ENCODE data around the gene PAK4.
"Not testable (repeated sequence)": the region's sequence is repeated elsewhere in the genome, so short reads cannot be mapped to it uniquely, and the experiment has no call there.

PAK4 gene

DNA sequence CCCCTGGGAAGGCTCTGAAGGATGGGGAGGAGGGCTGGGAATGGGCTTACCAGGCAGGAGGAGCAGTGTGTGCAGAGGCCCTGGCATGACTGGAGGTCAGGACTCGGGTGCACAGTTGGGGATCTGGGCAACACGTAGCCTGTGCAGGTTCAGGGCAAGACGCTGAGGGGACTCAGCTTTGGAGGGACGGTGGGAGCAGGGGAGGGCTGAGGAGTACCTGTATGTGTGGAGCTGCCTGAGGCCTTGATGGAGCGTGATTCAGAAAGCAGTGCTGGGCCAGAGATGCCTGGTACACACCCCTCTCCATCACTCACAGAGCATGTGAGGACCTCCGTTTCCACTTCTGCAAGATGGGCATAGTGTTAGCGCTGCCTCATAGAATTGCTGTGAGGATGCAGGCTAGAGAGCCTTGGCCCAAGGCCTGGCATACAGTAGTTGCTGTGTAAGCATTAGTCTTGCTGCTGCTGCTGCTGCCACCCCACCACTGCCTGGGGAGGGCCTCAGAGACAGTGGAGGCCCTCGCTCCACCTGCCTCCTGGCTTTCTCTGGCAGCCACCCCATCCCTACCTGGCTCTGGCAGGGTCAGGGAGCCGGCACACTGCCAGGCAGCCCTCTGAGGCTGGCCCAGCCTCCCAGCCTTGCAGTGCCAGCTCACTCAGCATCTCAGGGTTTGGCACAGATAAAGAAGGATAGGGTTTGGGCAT is 2.4 kb downstream of the PAK4 start:
- in situ Hi-C loops (cut with MboI; ENCODE audit: low sequenced_read_pairs), result no loop called here

DNA sequence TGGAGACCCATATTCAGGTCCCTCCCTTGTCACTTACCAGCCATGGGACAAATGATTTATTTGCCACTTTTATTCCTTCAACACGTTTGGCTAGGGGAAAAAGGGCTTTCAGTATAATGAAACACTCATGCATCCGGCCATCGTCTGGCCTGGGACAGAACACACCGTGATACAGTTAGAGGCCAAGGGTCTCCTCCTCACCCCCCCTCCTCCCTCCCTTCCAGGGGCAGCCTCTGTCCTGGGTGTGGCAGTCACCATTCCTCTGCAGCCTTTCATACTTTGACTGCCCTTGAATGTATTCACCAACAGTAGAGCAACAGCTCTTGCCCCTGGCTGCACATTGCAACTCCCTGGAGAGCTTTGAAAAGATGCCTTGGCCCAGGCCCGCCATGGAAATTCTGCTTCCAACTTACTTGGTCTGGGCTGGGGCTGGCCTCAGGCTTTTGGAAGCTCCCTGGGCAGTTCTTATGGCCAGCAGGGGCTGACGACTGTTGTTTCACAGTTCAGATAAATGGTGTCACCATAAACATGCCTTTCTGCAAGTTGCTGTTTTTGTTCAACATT is 3.0 kb downstream of the PAK4 start:
- in situ Hi-C loops (cut with MboI; ENCODE audit: low sequenced_read_pairs), result no loop called here

DNA sequence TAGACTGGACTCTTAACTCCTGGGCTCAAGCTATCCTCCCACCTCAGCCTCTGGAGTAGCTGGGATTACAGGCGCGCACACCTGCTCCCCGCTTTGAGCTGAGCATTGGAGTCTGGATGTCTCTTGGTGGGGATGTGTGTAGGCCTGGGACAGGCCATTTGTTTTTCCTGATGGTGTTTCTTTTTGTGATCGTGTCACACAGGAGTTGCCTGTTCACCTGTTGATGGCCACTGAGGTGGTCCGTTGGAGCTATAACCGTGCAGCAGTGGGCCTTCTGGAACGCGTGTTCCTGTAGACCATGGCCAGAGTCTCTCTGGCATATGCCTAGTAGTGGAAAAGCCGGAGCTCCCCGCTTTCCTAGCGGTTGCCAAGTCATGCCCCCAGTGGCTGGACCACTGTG is 3.5 kb downstream of the PAK4 start:
- in situ Hi-C loops (cut with MboI; ENCODE audit: low sequenced_read_pairs), result no loop called here

DNA sequence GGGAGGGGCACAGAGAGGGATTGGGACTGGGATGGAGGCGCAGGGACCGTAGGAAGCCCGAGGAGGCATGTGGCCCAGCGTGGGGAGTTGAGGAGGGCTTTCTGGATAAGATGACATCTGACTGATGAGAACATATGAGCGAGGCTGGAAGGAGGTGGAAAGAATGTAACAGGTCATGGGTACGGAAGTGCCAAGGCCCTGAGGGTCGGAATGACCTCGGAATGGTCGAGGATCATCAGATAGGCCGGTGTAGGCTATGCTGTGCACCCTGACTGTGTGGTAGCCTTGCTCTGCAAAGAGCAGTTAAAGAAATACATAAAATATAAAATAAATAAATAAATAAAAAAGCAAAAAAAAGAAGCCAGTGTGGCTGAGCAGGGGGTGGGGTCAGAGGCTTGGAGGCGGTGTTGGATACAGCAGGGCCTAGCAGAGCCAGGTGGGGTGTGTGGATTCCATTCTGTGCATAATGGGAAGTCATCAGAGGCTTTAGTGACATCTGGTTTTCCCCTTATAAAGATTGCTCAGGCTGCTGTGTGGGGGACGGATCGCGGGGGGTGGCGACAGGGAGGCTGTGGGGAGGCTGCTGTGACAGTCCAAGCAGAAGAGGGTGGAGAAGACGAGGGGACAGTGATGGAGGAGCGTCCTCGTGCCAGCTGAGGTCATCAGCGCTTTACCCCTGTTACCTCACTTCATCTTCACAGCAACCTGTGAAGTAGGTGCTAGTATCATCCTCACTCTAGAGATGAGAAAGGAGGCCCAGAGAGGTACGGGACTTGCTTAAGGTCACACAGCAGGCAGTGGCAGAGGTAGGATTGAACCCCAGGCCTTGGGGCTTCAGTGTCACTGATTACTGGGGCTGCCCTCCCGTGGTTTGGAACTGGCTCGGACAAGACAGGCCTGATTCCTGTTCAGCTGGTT is 5.0 kb downstream of the PAK4 start:
- in situ Hi-C loops (cut with MboI; ENCODE audit: low sequenced_read_pairs), result no loop called here

DNA sequence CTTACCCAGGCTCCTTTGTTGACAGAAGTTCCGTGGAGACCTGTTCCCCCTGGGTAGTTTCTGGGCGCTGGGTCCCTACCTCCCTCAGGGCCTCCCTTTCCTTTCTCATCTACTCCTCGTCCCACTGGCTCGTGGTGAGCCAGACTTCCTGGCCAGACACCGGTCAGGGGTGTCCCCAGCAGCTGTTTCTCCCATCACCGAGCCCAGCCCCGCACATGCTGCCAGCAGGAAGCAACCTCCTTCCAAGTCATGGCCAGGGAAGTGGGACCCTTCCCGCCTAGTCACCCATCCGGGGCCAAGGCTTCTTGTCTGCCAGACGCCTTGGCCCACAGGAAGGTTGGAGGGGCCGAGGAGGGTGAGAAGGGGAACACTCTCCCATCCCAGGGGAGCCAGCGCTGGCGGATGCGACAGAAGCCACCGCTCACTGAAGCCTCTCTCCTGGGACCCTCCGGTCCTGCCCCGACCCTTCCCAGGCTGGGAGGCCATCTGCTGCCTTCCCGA is 5.7 kb downstream of the PAK4 start:
- in situ Hi-C loops (cut with MboI; ENCODE audit: low sequenced_read_pairs), result no loop called here

DNA sequence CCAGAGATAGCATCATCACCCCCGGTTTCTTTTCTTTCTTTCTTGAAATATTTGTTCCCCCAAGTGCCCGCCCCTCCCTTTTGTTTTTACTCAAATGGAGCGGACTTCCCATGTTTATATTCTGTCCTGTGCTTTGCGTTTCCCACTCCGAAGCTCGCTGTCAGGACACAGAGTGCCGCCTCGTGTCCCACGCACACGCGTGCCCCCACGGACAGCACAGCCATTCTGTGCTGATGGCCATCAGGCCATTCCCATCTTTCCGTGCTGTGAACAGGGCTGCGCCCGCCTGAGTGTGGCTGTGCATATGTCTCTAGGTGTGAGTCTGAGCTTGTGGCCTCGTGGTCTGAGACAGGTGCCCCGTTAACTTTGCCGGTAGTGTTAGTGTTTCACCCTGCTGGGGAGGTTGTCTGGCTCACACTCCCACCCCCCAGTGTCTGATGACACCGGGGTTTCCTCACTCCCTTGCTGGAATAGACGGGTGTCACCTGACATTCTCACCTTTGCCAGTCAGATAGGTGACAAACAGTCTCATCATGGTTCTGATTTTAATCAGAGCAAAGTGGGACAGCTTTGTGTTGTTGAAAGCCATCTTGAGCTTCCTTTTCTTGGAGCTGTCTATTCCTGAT is 6.9 kb downstream of the PAK4 start:
- in situ Hi-C loops (cut with MboI; ENCODE audit: low sequenced_read_pairs), result no loop called here

DNA sequence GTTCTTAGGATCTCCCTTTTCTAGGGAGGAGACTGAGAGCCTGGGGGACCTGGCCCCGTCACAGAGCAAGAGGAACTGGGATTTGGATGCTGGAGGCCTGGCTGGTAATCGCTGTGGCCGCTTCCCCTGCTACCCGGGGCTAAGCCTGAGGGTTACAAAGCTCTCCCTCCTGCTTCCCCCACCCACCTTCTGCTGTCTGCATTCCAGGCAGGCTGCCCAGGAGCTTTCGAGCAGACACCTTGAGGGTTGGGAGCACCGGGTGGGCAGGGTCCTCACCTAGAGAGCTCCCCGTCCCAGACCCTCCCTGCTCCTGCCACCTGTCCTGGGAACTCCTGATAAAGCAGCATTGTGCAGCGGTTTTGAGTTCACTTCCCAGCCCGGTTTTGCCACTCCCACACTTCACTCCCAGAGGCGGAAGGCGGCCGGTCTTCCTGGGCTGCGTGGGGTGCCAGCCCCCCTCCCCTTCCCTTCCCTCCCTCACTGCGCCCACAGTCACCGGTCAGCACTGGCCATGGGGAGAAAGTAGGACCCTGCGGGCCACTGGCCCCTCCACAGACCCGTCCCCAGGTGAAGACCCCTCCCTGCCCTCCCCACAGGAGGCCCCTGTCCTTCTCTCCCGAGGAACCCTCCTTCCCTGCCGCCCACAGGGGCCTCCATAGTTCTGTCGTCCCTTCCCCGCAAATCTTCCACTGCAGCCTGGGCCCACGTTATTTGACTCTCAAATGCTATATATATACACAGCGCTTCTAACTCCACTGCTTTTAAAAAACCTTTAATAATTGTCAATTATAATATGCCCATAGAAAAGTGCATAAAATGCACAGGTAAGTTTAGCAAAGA is 8.1 kb downstream of the PAK4 start:
- in situ Hi-C loops (cut with MboI; ENCODE audit: low sequenced_read_pairs), result no loop called here

DNA sequence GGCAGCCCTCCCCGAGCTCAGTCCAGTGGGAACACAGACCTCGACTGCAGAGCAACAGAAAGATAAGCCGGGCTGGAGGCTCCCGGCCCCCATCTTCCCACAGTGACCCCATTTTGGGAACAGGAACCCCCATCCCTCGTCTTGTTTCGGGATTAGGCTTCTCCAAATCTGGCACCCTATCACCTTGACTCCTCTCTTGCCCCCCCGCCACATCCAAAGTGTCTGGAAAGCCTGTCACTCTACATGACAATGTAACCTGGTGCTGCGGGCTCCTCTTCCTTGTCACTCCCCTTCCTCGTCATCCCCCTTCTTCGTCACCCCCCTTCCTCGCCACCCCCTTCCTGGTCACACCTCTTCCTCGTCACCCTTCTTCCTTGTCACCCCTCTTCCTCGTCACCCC is 10.1 kb downstream of the PAK4 start:
- in situ Hi-C loops (cut with MboI; ENCODE audit: low sequenced_read_pairs), result no loop called here

DNA sequence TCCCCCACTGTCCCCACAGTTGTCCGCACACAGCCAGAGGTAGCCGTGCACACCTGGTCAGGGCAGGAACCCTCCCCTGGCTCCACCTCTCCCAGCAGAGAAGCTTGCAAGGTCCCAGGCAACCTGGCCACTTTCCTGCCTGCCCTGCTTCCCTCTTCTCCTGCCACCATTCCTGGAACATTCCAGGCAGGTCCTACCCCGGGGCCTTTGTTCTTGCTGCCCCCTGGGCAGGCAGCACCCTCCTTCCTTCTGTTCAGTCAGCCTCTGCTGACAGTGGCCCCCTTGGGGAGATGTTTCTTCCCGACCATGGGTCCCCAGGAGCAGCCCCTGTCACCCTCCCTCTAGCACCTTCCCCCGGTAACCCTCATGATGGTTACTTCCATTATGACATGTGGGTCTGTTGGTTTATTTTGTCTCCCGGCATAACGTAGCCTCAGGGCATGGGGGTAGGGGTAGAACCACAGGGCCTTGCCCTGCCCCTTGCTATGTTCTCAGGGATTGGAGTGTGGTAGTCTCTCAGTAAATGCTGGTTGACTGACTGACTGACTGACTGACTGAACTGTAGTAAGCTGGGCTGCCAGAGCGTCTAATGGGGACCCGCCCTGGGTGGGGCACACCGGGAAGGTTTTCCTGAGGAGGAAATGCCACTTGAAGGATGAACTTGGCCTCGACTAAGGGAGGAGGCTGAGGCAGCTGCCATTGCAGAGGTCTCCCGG is 10.8 kb downstream of the PAK4 start:
- in situ Hi-C loops (cut with MboI; ENCODE audit: low sequenced_read_pairs), result no loop called here

DNA sequence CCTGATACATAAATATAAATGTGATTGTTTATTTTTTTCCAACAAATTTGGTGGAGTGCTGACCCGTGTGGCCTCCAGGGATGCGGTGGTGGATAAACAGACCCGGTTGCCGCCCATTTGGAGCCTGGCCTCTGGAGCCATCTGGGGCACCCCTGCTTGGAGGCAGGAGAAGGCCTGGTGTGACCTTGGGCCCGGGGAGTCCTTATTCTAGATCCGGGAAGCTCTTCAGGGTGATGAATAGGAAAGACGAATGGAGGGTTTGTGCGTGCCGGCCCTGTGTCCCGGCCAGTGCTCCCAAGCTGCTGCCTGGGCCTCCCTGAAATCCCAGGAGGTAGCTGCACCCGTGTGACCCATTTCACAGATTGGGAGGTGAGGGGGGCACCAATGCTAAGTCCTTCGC is 11.5 kb downstream of the PAK4 start:
- in situ Hi-C loops (cut with MboI; ENCODE audit: low sequenced_read_pairs), result no loop called here

DNA sequence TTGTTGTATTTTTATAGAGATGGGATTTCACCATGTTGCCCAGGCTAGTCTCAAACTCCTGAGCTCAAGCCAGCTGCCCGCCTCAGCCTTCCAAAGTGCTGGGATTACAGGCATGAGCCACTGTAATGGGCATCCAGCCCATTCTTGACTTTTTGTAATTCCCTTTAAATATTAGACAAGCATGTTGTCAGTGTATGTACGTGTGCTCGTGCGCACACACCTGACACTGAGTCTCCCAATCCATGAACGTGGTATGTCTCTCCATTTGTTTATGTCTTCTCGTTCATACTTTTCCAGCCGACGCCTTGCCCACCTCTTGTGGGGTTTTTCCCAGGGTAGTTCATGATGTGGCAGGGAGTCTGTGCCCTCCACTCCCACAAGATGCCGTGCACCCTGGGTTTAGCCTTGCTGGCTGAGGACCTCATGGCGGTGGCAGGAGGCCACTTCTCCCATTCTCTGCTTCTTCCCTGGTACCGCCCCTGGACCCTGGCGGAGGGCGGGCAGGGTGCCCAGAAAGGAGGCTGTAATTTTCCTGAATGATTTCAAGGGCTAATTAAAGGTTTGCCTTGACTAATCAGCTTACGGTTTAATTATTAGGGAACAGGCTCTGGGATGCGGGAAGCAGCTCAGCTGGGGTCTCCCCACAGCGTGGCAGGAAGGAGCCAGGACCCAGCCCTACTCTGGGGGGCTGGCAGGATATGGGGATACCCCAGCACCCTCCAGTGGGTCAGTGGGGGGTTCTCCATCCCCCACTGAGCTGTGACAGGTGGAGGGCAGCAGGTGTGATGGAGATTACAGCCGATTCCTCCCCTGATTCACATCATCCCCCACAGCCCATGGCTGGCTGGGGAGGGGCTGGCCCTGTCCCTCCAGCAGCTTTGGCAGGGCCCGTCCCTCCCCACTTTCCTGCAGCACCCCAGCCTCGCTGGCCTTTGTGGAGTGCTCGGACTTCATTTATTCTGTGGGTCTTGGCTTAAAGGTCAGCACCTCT is 12.9 kb downstream of the PAK4 start:
- in situ Hi-C loops (cut with MboI; ENCODE audit: low sequenced_read_pairs), result no loop called here

DNA sequence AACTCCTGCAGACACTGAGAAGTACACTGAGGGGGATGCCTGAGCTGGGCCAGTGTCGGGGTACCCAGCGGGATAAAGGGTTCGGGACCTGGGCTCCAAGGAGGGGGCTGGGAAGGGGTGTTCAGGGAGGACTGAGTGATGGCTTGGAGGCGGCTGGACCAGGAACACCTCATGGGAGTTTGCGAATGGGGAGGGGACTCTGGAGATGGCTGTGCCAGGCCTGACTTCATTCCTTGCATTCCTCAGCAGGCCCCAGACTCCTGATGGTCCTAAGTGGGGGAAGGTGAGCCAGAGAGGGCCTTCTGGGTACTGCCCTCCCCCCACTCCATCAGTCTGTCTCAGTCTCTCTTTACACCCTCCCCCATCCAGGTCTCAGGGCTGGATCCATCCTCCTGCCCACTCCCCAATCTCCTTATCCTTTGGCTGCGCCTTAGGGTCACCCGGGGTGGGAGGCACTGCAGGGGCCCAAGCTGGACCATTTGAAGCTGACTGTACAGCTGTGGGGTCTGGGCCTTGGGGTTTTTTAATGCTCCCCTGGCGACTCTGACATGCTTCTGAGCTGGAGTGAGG is 13.8 kb downstream of the PAK4 start:
- in situ Hi-C loops (cut with MboI; ENCODE audit: low sequenced_read_pairs), result no loop called here

DNA sequence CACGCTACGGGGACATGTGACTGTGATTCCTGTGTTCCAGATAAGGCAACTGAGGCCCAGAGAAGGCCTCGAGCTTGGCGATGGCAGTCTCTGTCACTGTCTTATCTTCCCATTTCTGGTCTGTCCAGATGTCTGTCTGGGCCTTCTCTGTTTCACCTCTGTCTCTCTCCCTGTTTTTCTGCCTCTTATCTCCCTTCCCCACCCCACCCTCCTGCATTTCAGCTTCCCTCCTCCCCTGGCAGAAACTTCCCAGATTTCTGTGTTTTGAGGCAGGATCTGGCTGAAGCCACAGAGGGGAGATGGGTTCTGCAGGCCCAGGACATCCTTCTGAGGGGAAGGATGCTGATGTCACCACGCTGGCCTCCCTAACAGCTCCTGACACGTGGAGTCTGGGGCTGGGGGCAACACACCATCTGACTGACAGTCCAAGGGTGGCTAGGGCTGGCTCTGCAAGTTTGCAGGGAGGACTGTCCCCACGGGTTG is 14.4 kb downstream of the PAK4 start:
- in situ Hi-C loops (cut with MboI; ENCODE audit: low sequenced_read_pairs), result no loop called here

DNA sequence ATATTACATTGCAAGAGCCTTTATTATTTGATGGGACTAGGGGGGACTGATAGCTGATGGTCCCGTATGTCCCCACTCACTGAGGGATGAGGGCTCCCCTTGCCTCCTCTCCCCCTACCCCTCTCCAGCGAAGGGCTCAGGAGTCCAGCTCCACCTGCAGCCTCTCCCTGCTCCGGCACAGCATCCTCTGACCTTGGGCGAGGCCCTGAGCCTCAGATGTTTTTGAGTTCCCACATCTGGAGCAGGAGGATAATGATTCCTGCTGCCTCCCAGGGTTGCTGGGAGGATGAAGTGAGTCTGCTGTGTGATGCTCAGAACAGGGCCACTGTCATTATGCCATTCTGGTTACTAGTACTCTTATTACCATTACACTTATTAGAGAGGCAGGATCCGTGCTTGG is 15.0 kb downstream of the PAK4 start:
- in situ Hi-C loops (cut with MboI; ENCODE audit: low sequenced_read_pairs), result no loop called here

DNA sequence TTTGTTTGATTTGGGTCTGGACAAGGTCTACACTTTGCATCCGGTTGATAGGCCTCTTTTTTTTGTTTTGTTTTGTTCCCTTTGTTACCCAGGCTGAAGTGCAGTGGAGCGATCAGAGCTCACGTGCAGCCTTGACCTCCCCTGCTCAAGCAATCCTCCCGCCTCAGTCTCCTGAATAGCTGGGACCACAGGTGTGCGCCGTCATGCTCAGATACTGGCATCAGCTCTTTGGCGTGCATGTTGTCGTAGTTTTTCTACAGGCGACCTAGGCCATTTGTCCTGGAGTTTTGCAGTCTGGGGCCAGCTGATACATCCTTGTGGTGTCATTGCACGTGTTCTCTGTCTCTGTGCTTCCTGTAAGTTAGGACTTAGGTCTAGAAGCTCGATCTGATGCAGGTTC is 16.3 kb downstream of the PAK4 start:
- in situ Hi-C loops (cut with MboI; ENCODE audit: low sequenced_read_pairs), result no loop called here

DNA sequence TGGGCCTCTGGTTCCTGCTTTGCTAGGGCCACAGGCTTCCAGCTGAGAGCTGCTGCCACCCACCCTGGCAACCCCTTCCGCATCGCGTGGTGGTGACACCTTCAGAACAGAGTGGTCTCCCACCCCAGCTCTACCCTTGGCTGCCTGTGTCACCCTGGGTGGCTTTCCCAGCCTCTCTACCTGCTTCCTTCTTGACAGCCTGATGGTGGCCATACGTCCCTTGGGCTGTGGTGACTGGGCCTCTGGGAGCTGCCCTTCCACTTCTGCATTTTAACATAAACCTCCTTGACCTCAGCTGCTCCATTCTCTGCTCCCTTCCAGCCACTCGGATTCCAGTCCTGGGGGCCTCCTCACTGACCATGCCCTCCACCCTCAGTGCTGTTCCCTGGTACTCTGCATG is 17.0 kb downstream of the PAK4 start:
- in situ Hi-C loops (cut with MboI; ENCODE audit: low sequenced_read_pairs), result no loop called here

DNA sequence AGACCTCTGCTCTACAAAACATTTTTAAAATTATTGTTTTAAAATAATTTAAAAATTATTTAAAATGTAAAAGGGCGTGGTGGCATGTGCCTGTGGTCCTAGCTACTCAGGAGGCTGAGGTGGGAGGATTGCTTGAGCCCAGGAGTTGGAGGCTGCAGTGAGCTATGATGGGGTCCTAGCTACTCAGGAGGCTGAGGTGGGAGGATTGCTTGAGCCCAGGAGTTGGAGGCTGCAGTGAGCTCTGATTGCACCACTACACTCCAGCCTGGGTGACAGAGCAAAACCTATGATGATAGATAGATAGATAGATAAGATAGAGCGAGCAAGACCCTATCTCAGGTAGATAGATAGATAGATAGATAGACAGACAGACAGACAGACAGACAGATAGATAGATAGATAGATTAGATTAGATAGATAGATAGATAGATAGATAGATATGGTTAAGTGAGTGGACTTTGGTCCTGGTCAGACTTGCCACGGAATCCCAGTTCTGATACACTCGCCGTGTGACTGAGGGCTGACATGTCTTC is 18.2 kb downstream of the PAK4 start:
- in situ Hi-C loops (cut with MboI; ENCODE audit: low sequenced_read_pairs), result not testable (repeated sequence)
